Mesodermal cell (in vitro differentiated cells): ENCODE measurements around the gene TNPO3.
"Not testable (repeated sequence)": the region's sequence is repeated elsewhere in the genome, so short reads cannot be mapped to it uniquely, and the experiment has no call there.

ENCODE experiments used
- H3K27ac ChIP-seq: 2 replicates; pipeline ENCODE4 v1.7.0; 2013; ENCODE audit warnings: mild to moderate bottlenecking, low read depth, low read length, moderate library complexity; ENCODE audit not compliant: severe bottlenecking
- H3K36me3 ChIP-seq: 2 replicates; pipeline ENCODE4 v1.7.1; 2013; ENCODE audit warnings: mild to moderate bottlenecking, low read length, moderate library complexity; ENCODE audit not compliant: control insufficient read depth, insufficient read depth
- H3K4me1 ChIP-seq: one replicate; pipeline ENCODE4 v1.7.1; 2013; ENCODE audit warnings: mild to moderate bottlenecking, low read length; ENCODE audit not compliant: insufficient read depth, control insufficient read depth, poor library complexity, severe bottlenecking
- H3K4me3 ChIP-seq: 2 replicates; pipeline ENCODE4 v1.7.0; 2013; ENCODE audit warnings: low read length, control low read depth, mild to moderate bottlenecking; ENCODE audit not compliant: insufficient read depth, poor library complexity, severe bottlenecking; ENCODE audit errors: extremely low read depth
- H3K9me3 ChIP-seq: 2 replicates; pipeline ENCODE4 v1.7.1; 2013; ENCODE audit warnings: mild to moderate bottlenecking, low read length, moderate library complexity; ENCODE audit not compliant: control insufficient read depth
- WGBS, 2 experiments: methylation state at CpG; one replicate each; pipeline ENCODE4 v1.1.5; 2013; ENCODE audit warnings: missing lambda C conversion rate in 2 of 2; ENCODE audit not compliant: insufficient coverage in 2 of 2; 5-methylcytosine and 5-hydroxymethylcytosine counted together

The TNPO3 gene

DNA sequence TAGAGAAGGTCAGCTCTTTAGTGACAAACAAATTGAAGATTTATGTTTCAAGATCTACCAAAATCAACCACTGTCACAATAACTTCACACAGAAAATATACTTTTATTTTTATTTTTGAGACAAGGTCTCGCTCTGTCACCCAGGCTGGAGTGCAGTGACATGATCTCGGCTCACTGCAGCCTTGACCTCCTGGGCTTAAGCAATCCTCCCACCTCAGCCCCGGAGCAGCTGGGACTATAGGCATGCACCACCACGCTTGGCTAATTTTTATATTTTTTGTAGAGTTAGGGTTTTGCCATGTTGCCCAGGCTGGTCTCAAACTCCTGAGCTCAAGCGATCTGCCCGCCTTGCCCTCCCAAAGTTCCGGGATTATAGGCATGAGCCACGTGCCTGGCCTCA lies 60.4 kb downstream of the TNPO3 start:
- H3K36me3 ChIP-seq: peaks cover 79% of the 10 kb centered on the region
- H3K9me3 ChIP-seq, H3K27ac ChIP-seq, H3K4me3 ChIP-seq, H3K4me1 ChIP-seq: not testable (repeated sequence)
- WGBS, 2 experiments: 96 to 98% methylated on average over 7 of the region's 8 CpGs

DNA sequence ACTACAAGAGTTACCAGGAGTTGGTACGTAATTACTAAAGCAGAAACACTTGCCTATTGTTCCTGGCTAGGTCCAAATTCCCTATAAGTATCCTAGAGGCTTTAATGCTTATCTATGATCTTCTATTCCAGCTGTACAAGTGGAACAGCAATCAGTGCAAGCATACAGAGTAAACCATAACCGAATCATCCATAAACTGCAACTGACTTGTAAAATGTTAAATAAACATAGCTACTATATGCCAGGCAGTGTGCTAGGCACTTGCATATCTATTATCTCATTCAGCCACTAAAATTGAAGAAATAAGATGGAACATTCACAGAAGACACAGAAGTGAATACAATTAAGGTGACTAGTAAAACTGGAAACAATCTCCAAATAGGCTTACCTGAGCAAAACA lies 61.5 kb downstream of the TNPO3 start:
- Histone ChIP-seq H3K9me3 (no peaks in the 10 kb centered on the region), H3K4me1 (no peaks in the 10 kb centered on the region), H3K36me3 (peaks cover 76% of the 10 kb centered on the region), H3K4me3 (no peak overlapping the region), H3K27ac (no peak overlapping the region)
- 100% methylated on average over 1 of the region's 2 CpGs for WGBS, 2 experiments

- no peaks in the 10 kb centered on the region for H3K4me1 ChIP-seq
- 98 to 100% methylated on average over 7 to 8 of the region's 9 CpGs for WGBS, 2 experiments
- H3K27ac ChIP-seq: no peak overlapping the region
- H3K9me3 ChIP-seq: no peaks in the 10 kb centered on the region
- no peak overlapping the region for H3K4me3 ChIP-seq
- peaks cover 77% of the 10 kb centered on the region for H3K36me3 ChIP-seq
These were observed 65.0 kb downstream of the TNPO3 start for GRCh38 chr7:128989961-128990360.

DNA sequence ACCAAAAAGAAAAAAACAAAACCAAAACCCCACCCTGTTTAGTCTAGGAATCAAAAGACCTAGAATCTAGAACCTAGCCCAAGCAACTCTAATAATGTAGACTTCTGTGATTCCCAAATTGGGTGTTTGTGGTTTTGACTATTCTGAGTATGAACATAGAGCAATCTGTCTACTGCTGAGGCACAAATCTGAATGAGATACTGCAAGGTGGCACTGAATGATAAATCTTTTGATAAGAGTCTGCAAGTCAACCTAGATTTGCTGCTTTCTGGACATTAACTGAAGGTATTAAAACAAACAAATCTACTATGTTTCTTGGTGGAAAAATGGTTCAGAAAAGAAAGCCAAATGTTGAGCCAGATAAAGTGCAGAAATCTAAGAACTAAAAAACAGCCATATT lies 66.5 kb downstream of the TNPO3 start:
- no peak overlapping the region for H3K4me3 ChIP-seq
- no peaks in the 10 kb centered on the region for H3K4me1 ChIP-seq
- H3K36me3 ChIP-seq: peaks cover 78% of the 10 kb centered on the region
- H3K27ac ChIP-seq: no peak overlapping the region
- no peaks in the 10 kb centered on the region for H3K9me3 ChIP-seq

GRCh38 chr7:128986609-128987008 lies 68.3 kb downstream of the TNPO3 start:
- no peak overlapping the region for H3K27ac ChIP-seq
- H3K4me1 ChIP-seq: no peaks in the 10 kb centered on the region
- no peak overlapping the region for H3K4me3 ChIP-seq
- H3K9me3 ChIP-seq: no peaks in the 10 kb centered on the region
- 71 to 100% methylated on average over 1 to 2 of the region's 3 CpGs for WGBS, 2 experiments
- peaks cover 82% of the 10 kb centered on the region for H3K36me3 ChIP-seq

GRCh38 chr7:128985660-128986059 lies 69.3 kb downstream of the TNPO3 start:
- Histone ChIP-seq H3K4me1 (no peaks in the 10 kb centered on the region), H3K9me3 (no peaks in the 10 kb centered on the region), H3K27ac (no peak overlapping the region), H3K4me3 (no peak overlapping the region), H3K36me3 (peaks cover 81% of the 10 kb centered on the region)

DNA sequence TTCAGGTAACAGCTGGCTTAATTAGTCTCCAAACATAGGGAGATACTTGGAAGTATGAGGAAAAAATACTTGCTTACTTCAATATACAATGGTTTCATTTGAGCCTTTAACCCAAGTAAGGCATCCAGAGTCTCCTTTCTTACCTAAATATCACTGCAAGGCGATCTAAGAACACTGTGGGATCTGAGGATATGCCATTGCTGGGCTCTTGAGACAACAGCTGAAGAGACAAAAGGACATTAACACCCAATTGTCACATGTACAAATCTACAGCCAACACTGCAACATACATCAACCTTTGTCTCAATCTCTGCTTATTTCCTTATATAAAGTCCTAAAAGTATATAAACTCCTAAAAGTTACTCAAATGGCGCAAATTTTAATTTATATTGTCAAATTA lies 72.8 kb downstream of the TNPO3 start:
- no CpG with 5 or more reads among the region's 2 CpGs for WGBS, 2 experiments
- no peaks in the 10 kb centered on the region for H3K4me1 ChIP-seq
- no peak overlapping the region for H3K4me3 ChIP-seq
- peaks cover 91% of the 10 kb centered on the region for H3K36me3 ChIP-seq
- H3K27ac ChIP-seq: no peak overlapping the region
- H3K9me3 ChIP-seq: no peaks in the 10 kb centered on the region

DNA sequence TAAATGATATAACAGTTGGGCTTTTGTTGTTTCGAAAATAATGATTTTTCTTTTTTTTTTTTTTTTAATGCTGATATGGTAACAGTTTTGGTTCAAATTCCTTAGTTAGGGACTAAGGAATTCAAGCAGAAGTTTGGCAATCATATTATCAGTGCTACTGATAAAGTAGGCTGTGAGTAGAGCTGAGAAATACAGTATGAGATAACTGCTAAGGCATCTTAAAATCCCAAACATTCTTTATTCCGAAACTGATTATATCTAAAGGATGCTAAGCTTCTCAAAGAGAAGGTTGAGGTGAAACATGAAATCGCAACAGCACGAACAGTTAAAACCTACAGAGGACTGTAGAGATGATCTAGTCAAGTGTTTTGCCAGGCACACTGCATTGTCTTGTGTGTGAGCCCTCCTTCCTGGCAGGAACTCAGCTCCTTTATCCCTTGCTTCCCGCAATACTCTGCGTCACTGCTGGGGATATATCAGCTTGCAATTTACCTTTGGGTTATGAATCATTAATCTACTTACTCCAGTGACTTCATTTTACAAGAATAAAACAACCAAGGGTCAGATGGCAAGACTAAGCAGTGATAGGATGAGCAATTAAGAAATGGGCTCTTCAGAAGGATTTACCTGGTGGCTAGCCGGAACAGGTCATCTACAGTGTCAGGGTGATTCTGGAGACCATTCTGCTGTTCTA lies 80.5 kb downstream of the TNPO3 start:
- peaks cover 90% of the 10 kb centered on the region for H3K36me3 ChIP-seq
- H3K4me3 ChIP-seq: no peak overlapping the region
- 92 to 98% methylated on average over 5 of the region's 7 CpGs for WGBS, 2 experiments
- peak overlapping the region; percentile 19 for H3K27ac ChIP-seq
- no peaks in the 10 kb centered on the region for H3K9me3 ChIP-seq
- no peaks in the 10 kb centered on the region for H3K4me1 ChIP-seq

GRCh38 chr7:128968624-128969023 lies 86.3 kb downstream of the TNPO3 start:
- Histone ChIP-seq H3K4me3 (no peak overlapping the region), H3K27ac (no peak overlapping the region), H3K4me1 (no peaks in the 10 kb centered on the region), H3K36me3 (peaks cover 81% of the 10 kb centered on the region), H3K9me3 (no peaks in the 10 kb centered on the region)
- 86 to 100% methylated on average over 1 of the region's 1 CpG for WGBS, 2 experiments

DNA sequence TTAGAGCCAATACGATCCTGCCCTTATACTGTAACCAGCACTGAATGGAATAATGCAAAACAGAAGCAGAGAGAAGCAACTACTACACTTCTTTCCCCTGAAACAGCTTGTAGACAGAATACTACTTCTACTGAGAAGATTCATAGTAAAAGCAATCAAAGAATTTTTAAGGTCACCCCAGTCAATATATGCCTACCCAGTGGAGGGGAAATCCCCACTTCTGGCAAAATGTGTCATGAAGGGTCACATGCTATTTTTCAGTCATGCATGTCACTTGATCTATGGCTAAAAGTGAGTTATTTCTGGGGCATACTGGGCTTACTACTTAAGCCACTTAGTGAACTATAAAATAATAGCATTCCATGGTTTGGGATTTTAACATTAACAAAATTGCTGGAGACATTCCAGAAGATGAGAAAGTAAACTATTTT lies 91.6 kb downstream of the TNPO3 start:
- H3K36me3 ChIP-seq: peaks cover 76% of the 10 kb centered on the region
- no peaks in the 10 kb centered on the region for H3K9me3 ChIP-seq
- H3K4me1 ChIP-seq: no peaks in the 10 kb centered on the region
- no peak overlapping the region for H3K27ac ChIP-seq
- no peak overlapping the region for H3K4me3 ChIP-seq
- WGBS, 2 experiments: no CpG with 5 or more reads among the region's 1 CpG

DNA sequence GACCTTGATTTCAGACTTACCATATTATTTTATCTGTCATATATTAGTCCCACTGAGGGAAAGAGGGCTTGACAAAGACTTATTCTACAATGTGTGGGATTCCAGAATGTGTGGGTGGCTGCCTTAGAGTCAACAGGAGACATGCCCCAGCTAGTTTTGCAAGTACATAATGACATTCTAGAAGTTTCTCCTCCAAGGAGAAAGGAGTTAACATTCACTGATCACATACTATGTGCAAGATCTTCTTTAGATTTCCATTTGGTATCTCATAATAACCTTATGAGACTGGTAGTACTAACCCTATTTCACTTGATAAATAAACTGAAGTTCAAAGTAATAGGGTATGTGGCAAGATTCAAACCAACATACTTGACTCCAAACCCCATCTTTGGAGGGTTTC lies 92.0 kb downstream of the TNPO3 start:
- Histone ChIP-seq H3K9me3 (no peaks in the 10 kb centered on the region), H3K27ac (no peak overlapping the region), H3K4me1 (no peaks in the 10 kb centered on the region), H3K36me3 (peaks cover 77% of the 10 kb centered on the region), H3K4me3 (no peak overlapping the region)
